ENCODE results near the gene JOSD2. TPM values are rescaled to one million over a fixed set of nuclear protein-coding genes. Genes with fewer than 3 reads are reported as not detected.

JOSD2 gene
- total RNA-seq, 2 donors from 2014 or later = 29.4 to 31.7 TPM

DNA sequence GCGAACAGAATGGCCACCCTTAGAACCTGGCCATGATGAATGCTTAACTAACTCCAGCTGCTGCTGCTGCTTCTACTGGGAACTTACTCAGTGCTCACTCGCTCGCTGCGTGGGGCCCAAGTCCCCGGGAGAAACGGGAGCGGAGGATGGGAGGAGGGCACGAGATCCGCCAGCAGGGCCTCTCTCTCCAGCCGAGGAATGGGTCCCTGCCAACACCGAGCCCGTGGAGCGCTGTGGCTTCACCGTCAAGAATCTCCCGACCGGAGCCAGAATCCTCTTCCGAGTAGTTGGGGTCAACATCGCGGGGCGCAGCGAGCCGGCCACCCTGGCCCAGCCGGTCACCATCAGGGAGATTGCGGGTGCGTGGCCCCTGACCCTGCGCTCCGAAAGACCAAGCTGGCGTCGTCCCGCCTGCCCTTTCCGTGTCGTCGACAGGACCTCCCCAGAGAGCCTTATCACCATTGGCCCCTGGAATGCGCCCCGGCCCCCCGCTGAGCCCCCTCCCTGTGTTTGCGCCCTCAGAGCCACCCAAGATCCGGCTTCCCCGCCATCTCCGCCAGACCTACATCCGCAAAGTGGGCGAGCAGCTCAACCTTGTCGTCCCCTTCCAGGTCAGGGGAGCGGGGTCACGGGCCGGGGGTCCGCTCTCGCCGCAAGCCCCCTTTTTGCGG is 52.5 kb downstream of the JOSD2 start:
- Histone ChIP-seq H3K4me3 (no peak overlapping the region), H3K4me1 (replicated peaks) (no peaks in the 10 kb centered on the region), H3K9me3 (no peaks in the 10 kb centered on the region), H3K27me3 (replicated peaks; ENCODE audit: insufficient read depth) (peaks cover 8% of the 10 kb centered on the region), H3K27ac (no peak overlapping the region), H3K36me3 (no peaks in the 10 kb centered on the region)
- WGBS = 50% methylated on average over 47 of the region's 50 CpGs
- no peak for DNase-seq (ENCODE audit: low spot score)
- TF ChIP-seq, protein P1, sequence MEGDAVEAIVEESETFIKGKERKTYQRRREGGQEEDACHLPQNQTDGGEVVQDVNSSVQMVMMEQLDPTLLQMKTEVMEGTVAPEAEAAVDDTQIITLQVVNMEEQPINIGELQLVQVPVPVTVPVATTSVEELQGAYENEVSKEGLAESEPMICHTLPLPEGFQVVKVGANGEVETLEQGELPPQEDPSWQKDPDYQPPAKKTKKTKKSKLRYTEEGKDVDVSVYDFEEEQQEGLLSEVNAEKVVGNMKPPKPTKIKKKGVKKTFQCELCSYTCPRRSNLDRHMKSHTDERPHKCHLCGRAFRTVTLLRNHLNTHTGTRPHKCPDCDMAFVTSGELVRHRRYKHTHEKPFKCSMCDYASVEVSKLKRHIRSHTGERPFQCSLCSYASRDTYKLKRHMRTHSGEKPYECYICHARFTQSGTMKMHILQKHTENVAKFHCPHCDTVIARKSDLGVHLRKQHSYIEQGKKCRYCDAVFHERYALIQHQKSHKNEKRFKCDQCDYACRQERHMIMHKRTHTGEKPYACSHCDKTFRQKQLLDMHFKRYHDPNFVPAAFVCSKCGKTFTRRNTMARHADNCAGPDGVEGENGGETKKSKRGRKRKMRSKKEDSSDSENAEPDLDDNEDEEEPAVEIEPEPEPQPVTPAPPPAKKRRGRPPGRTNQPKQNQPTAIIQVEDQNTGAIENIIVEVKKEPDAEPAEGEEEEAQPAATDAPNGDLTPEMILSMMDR (IDR thresholded peaks at IDR 0.05) = no peak
- TF ChIP-seq POLR2AphosphoS5 (IDR thresholded peaks at IDR 0.05) = no peak
- TF ChIP-seq POLR2A (IDR thresholded peaks at IDR 0.05) = no peak
- intact Hi-C loops (cut with DNase I) = no loop called here

DNA sequence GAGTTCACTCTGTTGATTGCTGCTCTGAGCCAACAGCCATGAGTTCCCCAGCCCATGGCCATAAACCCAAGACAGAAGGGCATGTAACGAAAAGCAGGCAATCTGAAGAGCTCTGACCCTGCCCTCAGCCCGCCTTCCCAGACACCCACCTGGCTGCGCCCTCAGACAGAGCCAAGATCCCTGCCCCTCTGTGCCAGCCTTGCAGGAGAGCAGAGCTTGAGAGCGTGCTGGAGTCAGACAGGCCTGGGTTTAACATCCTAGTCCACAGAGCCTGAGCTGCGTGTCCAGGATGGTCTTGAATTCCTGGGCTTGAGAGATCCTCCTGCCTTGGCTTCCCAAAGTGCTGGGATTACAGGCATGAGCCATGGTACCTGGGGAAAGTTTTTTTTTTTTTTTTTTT is 53.7 kb downstream of the JOSD2 start:
- H3K9me3 ChIP-seq = no peaks in the 10 kb centered on the region
- 87% methylated on average over 5 of the region's 5 CpGs for WGBS
- TF ChIP-seq POLR2AphosphoS5 (IDR thresholded peaks at IDR 0.05) (no peak), POLR2A (IDR thresholded peaks at IDR 0.05) (no peak)
- intact Hi-C loops (cut with DNase I) = no loop called here
- DNase-seq (ENCODE audit: low spot score) = no peak
- no peaks in the 10 kb centered on the region for H3K36me3 ChIP-seq
- H3K27ac ChIP-seq = no peak overlapping the region
- H3K27me3 ChIP-seq (replicated peaks; ENCODE audit: insufficient read depth) = peaks cover 8% of the 10 kb centered on the region
- H3K4me1 ChIP-seq (replicated peaks) = no peaks in the 10 kb centered on the region
- no peak overlapping the region for H3K4me3 ChIP-seq

Other genes starting within 250 kb of the JOSD2 start
- 10 to 100 TPM in 1 of 2 donors, 1 to 10 TPM in 1; 3.6 to 10.6 TPM for gene KCNC3, start 181.8 kb downstream of the JOSD2 start, total RNA-seq
- 1 to 10 TPM in 1 of 2 donors, under 1 TPM in 1; 0.85 to 5.0 TPM for gene NAPSA, start 145.6 kb downstream of the JOSD2 start, total RNA-seq
- 100 to 1,000 TPM; 110 to 129 TPM for gene NR1H2, start 134.7 kb downstream of the JOSD2 start, total RNA-seq
- 10 to 100 TPM; 15.6 to 35.7 TPM for gene POLD1, start 126.8 kb downstream of the JOSD2 start, total RNA-seq
- not detected for gene SPIB, start 92.3 kb downstream of the JOSD2 start, total RNA-seq
- under 1 TPM; 0.09 to 0.34 TPM for gene MYBPC2, start 78.3 kb downstream of the JOSD2 start, total RNA-seq
- 100 to 1,000 TPM; 135 to 286 TPM for gene EMC10, start 34.7 kb downstream of the JOSD2 start, total RNA-seq
- 10 to 100 TPM in 1 of 2 donors, 1 to 10 TPM in 1; 5.9 to 16.8 TPM for gene GARIN5A, start 34.3 kb downstream of the JOSD2 start, total RNA-seq
- gene ASPDH, start 2.7 kb upstream of the JOSD2 start, total RNA-seq = not detected
- gene LRRC4B, start 57.2 kb upstream of the JOSD2 start, total RNA-seq = 1 to 10 TPM; 5.6 to 7.9 TPM
- 1 to 10 TPM; 3.0 to 4.4 TPM for gene SYT3, start 128.7 kb upstream of the JOSD2 start, total RNA-seq
- 10 to 100 TPM in 1 of 2 donors, 1 to 10 TPM in 1; 4.3 to 33.2 TPM for gene C19orf81, start 138.3 kb upstream of the JOSD2 start, total RNA-seq
- gene SHANK1, start 208.6 kb upstream of the JOSD2 start, total RNA-seq = 1 to 10 TPM in 1 of 2 donors, under 1 TPM in 1; 0.91 to 2.3 TPM
- gene CLEC11A, start 212.2 kb upstream of the JOSD2 start, total RNA-seq = 10 to 100 TPM; 13.8 to 26.2 TPM